Measurements from ENCODE around the gene OR52K1. TPM values are rescaled to one million over a fixed set of nuclear protein-coding genes. Genes with fewer than 3 reads are reported as not detected.

Gene OR52K1
- total RNA-seq, 1 experiment from 2014 or later: not detected

DNA sequence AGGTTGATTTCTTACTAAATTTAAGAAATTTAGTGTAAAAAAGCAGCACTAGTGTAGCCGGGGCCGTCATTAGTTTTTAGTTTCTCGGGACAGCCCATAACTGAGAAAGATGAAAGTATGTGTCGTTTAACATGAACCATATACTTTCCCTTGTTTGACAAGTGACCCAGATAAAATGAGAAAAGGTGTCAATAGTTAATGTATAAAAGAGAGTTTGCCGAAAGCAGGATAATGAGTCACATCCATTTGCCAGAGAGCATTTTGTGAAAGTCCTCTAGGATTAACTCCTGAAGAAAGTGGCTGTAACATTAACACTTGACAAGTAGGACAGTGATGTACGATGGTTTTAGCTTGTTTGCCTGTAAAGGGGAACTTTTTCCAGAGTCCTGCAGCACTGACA, 13.5 kb downstream of the OR52K1 start (continued):
- TF ChIP-seq CTCF (IDR thresholded peaks at IDR 0.05 in 2 of 3, conservative IDR thresholded peaks at IDR 0.05 in 1 of 3; ENCODE audit: borderline replicate concordance in 1 of 3, insufficient read depth in 1 of 3, low read depth in 2 of 3, low read length in 2 of 3) (no peak), SIN3A (IDR thresholded peaks at IDR 0.05; ENCODE audit: low read depth) (no peak), EGR1 (IDR thresholded peaks at IDR 0.05; ENCODE audit: low read depth) (no peak), CEBPB (IDR thresholded peaks at IDR 0.05; ENCODE audit: low read depth) (no peak), FOSL1 (IDR thresholded peaks at IDR 0.05; ENCODE audit: low read depth) (no peak)

DNA sequence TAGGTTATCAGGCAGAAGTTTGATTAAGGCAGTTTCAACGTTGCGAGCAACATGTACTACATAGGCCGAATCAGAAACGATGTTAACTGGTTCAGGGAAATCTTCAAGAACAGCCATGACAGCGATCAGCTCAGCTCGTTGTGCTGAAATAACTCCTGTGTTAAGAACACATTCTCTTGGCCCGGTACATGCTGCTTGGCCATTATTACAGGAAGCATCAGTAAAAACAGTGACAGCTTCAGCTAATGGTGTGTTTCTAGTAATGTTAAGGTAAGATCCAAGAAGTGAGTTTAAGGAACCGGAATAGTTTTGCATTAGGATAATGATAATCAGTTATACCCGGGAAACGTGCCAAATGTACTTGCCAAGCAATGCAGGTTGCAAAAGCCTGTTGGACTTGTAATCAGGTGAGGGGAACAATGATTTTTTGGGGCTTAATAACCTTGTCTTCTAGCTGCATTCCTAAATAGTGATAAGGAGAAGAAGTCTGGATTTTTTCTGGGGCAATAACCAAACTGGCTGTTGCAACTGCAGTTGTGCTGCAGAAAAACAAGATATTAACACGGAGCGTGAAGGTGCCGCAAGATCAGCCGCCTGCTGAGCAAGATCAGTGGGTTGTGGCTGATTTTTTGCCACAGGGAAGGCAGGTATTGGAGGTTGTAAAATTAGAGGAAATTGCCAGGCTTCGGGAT, 14.3 kb downstream of the OR52K1 start:
- RAD21 ChIA-PET (ENCODE audit: low non-redundant PET in 1 of 2, low total read pairs in 2 of 2, uncharacterized antibody in 2 of 2, unreplicated experiment in 2 of 2): no interaction called here
- intact Hi-C loops (cut with micrococcal nuclease): no loop called here
- no peak overlapping the region for H3K9ac ChIP-seq (ENCODE audit: low read length)
- H3K9me3 ChIP-seq (ENCODE audit: control insufficient read depth in 1 of 2, insufficient read depth in 1 of 2, low read depth in 1 of 2, low read length in 2 of 2): no peaks in the 10 kb centered on the region
- no TSS peak for BruUV-seq (replicated peaks)
- DNase-seq (ENCODE audit: low read depth, low spot score) (no peak), ATAC-seq (no peak)
- H3K4me1 ChIP-seq (ENCODE audit: control insufficient read depth in 1 of 2, insufficient read depth in 2 of 2, low read length in 2 of 2): no peaks in the 10 kb centered on the region
- H3K79me2 ChIP-seq (ENCODE audit: insufficient read depth, low read length): no peaks in the 10 kb centered on the region
- H3K4me3 ChIP-seq (replicated peaks in 1 of 2; ENCODE audit: low read depth in 1 of 2, low read length in 2 of 2): no peak overlapping the region
- CTCF ChIA-PET: interaction anchor here (0.6 to 5.6 kb wide), 2 partner anchors 309 to 320 kb away, joined by 3 to 62 read pairs; no protein-coding TSS in a partner anchor
- no peaks in the 10 kb centered on the region for H4K20me1 ChIP-seq (ENCODE audit: insufficient read depth)
- H3K36me3 ChIP-seq (ENCODE audit: control insufficient read depth in 1 of 2, insufficient read depth in 2 of 2, low read length in 2 of 2): no peaks in the 10 kb centered on the region
- peaks cover 63% of the 10 kb centered on the region for H3K27me3 ChIP-seq (ENCODE audit: insufficient read depth, low read length)
- H3K27ac ChIP-seq (ENCODE audit: low read depth, low read length): no peak overlapping the region
- no peak overlapping the region for H3K4me2 ChIP-seq (ENCODE audit: low read length)
- H3K9me2 ChIP-seq (ENCODE audit: insufficient read depth): no peaks in the 10 kb centered on the region
- no peak for TF ChIP-seq CTCF (IDR thresholded peaks at IDR 0.05 in 2 of 3, conservative IDR thresholded peaks at IDR 0.05 in 1 of 3; ENCODE audit: borderline replicate concordance in 1 of 3, insufficient read depth in 1 of 3, low read depth in 2 of 3, low read length in 2 of 3)
- no peak for TF ChIP-seq REST (IDR thresholded peaks at IDR 0.05; ENCODE audit: low read depth)
- no peak for TF ChIP-seq RAD21 (IDR thresholded peaks at IDR 0.05; ENCODE audit: low read depth)
- TF ChIP-seq EZH2 (IDR thresholded peaks at IDR 0.05): no peak; the same call in 1 of the 2 replicates
- TF ChIP-seq ZBTB33 (IDR thresholded peaks at IDR 0.05; ENCODE audit: extremely low read depth, insufficient replicate concordance, low read length): no peak
- TF ChIP-seq SRF (IDR thresholded peaks at IDR 0.05; ENCODE audit: low read depth): no peak
- TF ChIP-seq ZNF274 (IDR thresholded peaks at IDR 0.05; ENCODE audit: low read depth, low read length): no peak
- POLR2A ChIA-PET: no interaction called here
- H2AFZ ChIP-seq (ENCODE audit: low read depth, low read length, poor library complexity, severe bottlenecking): no peak overlapping the region

Measured in HCT116 (cell line).